CD4-positive, alpha-beta T cell treated with Interleukin-15 for 1 hour (primary cell): Measurements from ENCODE around the gene MKX.
"Not testable (repeated sequence)": the region's sequence is repeated elsewhere in the genome, so short reads cannot be mapped to it uniquely, and the experiment has no call there.

ENCODE experiments used
- DNase-seq: peaks from one replicate; pipeline ENCODE4 v3.0.0-alpha.2; 2020

MKX gene

DNA sequence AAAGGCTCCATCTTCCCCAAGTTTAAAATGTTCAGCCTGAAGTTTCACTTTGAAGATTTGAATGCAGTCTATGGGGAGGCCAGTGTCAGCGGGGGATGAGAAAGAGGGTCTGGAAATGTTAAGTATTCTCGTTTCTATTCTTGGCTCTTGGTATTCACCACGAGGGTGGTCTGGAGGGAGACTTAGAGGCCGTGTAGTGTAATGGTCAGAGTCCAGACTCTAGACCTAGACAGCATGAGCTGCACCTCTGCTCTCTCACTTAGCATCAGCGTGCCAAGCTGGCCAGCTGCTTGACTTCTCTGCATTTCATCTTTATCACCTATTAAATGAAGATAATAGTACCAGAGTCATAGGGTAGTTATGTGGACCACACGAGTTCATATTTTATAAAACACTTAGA lies 57.9 kb downstream of the MKX start:
- DNase-seq = no peak

GRCh38 chr10:27687326-27687725 lies 58.3 kb downstream of the MKX start:
- DNase-seq = no peak

DNA sequence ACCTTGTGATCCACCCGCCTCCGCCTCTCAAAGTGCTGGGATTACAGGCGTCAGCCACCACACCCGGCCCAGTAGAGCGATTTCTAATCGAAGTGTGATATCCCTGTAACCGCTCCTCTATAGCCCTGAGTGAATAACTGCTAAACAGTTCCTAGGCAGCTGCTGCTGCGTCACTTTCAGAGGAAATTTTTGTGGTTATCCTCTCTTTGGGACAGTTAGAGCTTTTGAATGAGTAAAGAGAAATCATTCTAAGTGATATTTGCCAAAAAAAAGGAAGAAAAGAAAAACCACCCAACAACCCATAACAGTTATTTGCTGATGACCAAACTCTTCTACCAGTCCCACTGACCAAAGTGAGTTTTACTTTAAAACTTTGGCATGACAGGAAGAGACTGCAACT lies 59.9 kb downstream of the MKX start:
- DNase-seq = no peak

DNA sequence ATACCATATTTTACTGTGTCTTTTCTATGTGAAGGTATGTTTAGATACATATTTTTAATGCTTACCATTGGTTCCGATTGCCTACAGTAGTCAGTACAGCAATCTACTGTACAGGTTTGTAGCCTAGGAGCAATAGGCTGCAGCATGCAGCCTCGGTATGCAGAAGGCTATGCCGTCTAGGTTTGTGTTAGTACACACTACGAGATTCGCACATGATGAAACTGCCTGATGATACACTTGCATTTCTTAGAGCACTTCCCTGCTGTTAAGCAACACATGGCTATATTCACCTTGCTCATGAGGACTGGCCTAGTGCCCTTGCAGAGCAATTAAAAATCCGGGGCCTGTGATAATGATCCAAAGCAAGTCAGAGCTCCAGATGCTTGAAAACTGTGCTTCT lies 62.4 kb downstream of the MKX start:
- DNase-seq = no peak

GRCh38 chr10:27681795-27682194 lies 63.8 kb downstream of the MKX start:
- DNase-seq = not testable (repeated sequence)

DNA sequence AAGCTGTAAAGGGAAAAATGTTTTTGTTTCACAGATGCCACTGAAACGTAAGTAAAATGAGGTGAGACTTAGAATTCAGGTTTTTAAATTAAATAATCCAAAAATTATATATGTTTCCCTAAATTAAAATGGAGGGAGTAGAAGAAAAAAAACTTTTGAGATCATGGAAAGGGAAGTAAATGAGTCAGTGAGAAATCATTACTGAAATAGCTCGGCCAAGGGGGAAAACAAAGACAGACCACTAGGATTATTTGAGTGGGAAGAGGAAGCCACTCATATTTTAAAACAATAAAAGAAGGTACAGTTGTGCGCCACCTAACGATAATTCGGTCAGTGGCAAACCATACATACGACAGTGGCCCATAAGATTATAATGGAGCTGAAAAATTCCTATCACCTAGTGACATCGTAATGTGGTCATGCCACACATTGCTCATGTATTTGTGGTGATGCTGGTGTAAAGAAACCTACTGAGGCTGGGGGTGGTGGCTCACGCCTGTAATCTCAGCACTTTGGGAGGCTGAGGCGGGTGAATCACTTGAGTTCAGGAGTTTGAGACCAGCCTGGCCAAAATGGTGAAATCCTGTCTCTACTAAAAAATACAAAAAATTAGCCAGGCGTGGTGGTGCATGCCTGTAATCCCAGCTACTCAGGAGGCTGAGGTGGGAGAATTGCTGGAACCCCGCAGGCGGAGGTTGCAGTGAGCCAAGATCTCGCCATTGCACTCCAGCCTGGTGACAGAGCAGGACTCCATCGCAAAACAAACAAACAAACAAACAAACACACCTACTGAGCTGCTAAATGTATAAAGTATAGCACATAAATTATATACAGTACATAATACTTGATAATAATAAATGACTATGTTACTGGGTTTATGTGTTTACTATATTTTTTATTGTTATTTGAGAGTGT lies 64.7 kb downstream of the MKX start:
- no peak for DNase-seq

DNA sequence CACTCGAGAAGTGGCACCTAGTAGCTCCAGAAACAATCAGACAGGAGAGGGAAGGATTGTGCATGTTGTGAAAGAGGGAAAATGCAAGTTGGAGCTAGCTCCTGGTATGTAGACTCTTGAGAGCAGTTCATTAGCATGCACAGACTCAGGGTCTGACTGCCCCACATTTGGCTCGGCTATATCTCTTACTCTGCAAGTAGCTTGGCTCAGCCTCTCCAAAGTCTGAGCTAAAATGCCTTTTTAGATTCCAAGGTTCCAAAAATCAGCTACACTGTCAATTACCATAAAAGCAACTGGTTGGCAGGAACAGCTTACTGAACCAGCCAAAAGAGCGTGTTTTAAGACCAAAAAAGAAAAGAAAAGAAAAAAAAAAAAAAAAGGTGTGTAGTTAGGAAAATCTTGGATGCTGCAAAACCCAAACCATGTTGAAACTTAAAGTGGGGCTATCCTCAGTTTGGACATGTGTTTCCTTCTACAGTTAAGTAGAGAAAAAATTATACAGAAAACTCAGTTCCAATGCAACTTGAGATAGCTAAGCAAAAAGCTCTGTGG lies 65.5 kb downstream of the MKX start:
- no peak for DNase-seq

DNA sequence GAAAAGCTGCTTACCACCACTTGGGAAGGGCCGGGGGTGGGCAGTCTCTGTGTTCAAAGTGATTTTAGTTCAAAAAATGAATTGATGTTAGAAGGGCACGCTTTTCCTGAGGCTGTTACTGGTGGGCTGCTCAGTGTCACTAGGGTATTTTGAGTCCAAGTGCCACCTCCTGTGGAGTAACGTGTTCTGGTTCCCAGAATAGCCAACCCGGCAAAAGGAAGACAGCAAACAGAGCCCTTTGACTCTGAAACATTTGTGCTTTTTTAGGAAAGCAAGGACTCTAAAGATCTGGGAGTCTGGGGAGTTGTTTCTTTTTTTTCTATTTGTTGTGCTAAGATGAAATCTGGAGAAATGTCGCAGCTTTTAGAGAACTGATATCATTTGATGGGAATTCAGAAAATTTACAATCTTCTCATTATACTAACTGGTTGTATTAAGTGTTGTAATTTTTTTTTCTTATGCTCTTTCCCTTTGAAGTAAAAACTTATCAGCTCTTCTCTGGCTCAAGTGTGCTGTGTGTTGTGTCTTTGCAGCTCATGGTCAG lies 66.2 kb downstream of the MKX start:
- no peak for DNase-seq

GRCh38 chr10:27678166-27678565 lies 67.5 kb downstream of the MKX start:
- DNase-seq = no peak

- no peak for DNase-seq
These were observed 72.6 kb downstream of the MKX start for GRCh38 chr10:27673065-27673464.

DNA sequence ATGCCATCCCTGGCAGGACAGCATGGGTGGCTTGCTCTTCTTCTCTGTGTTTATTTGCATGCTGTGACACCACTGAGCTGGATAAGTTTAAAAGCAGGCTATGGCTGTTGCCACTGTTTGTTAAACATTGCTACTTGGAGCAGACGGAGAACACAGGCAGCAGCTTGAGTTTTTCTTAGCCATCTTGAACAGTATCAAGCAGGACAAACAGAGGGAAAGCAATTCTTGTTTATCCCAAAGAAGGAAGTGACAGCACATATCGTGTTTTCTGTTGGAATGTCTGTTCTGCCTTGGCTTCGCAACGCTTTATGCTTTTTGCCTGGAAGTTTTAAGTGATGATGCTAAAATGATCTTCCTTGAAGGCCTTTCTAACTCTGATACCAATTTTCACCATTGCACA lies 73.8 kb downstream of the MKX start:
- DNase-seq = no peak

DNA sequence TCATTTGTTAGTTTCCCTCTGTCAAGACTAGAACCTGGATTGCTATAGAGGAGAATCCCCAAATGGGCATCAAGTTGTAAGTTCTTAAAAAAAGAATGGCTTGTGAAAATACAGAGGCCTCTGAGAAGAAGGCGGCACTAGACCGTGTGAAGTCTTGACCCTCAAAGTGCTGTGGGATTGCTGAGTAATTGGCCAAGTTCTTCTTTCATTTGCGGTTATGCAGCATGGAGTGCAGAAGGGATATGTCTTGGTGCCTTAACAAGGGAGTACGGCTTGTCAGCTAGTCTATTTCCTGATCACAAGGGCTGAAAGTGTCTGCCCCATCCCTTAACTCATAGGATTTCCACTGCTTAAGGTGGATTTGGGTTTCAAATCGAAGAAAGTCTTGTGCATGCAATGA lies 81.2 kb downstream of the MKX start:
- DNase-seq = no peak

DNA sequence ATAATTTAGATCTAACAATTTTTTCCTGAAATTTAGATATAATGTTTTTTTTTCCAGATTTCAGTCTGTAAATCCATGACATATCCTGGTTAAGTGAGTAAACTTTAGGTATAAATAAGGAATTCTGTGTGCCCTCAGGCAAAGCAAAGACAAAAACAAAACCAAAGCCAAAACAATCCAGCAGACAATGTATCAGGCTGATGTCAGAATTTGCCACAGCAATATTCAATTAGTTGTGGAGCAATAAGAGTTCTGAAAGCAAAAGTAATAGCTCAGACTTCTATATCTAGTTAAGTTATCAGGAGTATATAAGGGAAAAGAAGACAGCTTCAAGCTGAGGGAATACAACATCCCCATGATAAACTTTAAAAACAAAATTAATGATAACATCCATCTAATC lies 82.0 kb downstream of the MKX start:
- no peak for DNase-seq

GRCh38 chr10:27661514-27662286 lies 83.9 kb downstream of the MKX start:
- DNase-seq = no peak

- DNase-seq = no peak
These were observed 84.9 kb downstream of the MKX start for GRCh38 chr10:27660711-27661110.

GRCh38 chr10:27660268-27660667 lies 85.4 kb downstream of the MKX start:
- no peak for DNase-seq

GRCh38 chr10:27659786-27660185 lies 85.8 kb downstream of the MKX start:
- DNase-seq = no peak

DNA sequence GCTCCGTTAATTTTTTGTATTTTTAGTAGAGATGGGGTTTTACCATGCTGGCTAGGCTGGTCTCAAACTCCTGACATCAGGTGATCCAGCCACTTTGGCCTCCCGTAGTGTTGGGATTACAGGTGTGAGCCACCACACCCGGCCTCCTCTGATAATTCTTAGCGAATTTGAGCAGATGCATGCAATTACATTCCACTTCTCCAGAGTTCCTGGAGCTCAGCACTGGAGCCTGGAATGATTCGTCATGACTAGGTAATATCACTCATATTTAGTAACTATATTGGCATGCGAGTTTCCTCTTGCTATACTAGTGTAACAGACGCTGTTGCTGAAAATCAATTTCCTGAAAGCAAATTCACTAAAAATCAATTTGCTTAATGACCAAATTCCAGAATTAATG lies 86.8 kb downstream of the MKX start:
- no peak for DNase-seq

DNA sequence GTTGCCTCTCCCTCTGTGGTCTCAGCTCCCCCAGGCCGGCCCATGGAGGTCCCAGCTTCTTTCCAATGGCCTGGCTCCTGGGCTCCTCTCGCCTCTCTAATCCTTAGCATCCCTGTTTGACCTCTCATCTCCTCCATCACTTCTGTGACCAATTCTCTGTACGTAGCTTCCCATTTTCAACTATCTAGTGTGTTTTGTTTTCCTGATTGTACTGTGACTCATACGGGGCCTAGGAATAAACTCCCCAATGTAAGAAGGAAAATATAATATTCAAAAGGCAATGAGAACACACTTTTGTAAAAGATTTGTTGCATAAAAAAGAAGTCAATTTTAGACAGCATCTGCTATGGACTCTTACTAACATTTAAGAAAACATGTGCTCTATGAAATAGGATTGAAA lies 90.3 kb downstream of the MKX start:
- no peak for DNase-seq

DNA sequence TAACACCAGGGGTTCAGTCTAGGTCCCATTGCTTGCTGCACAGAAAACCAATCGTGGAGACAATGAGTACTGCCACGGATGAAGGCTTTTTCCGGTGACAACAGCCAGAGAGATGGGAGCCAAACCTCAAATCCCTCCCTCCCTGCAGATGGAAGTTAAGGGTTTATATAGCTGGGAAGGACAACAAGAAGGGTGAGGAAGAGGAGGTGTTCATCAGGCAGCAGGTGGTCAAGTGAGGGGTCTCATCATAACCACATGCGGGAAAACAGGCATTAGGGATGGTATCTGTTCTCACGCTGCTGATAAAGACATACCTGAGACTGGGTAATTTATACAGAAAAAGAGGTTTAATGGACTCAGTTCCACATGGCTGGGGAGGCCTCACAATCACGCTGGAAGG lies 91.3 kb downstream of the MKX start:
- DNase-seq = no peak

- DNase-seq = no peak
These were observed 98.9 kb downstream of the MKX start for GRCh38 chr10:27646604-27647175.

GRCh38 chr10:27646194-27646593 lies 99.4 kb downstream of the MKX start:
- no peak for DNase-seq

DNA sequence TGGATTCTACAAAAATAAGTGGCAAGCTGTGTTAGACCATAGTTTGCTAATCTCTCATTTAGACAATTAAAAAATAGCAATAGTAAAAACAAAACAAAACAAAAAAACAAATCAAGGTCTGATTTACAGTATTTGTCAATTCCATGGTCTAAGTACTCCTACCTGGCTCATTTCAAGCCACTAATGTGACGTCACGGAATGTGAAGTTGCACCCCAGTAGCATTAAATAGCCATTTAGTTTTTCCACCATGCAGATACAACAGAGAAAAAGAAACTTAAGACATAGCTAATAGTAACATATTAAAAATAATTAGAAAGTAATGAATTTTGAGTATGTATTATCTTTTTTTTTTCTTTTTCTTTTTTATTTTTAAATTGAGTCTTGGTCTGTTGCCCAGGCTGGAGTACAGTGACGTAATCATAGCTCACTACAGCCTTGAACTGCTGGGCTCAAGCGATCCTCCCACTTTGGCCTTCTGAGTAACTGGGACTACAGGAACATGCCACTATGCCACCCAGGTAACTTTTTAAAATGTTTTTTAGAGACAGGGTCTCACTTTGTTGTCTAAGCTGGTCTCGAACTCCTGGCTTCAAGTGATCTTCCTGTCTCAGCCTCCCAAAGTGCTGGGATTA lies 101.2 kb downstream of the MKX start:
- no peak for DNase-seq
